Left forelimb (tissue), 1 donor: Measurements from ENCODE around the gene CPNE5.
A peak's percentile ranks its signal among the peaks of the same experiment; 100 is the strongest.

Source experiments
- DNase-seq: peaks from one replicate; pipeline ENCODE4 v3.0.0-alpha.2; 2018; ENCODE audit warnings: low spot score

CPNE5 gene

DNA sequence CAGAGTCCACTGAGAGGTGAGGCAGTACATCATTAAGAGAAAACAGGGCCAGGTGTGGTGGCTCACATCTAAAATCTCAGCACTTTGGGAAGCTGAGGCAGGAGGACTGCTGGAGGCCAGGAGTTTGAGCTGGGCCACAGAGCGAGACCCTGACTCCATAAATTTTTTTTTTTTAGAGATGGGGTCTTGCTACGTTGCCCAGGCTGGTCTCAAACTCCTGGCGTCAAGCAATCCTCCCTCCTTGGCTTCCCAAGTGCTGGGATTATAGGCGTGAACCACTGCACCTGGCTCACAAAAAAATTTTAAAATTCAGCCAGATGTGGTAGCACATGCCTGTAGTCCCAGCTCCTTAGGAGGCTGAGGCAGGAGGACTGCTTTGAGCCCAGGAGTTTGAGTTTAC, 18.1 kb upstream of the CPNE5 start:
- no peak for DNase-seq

DNA sequence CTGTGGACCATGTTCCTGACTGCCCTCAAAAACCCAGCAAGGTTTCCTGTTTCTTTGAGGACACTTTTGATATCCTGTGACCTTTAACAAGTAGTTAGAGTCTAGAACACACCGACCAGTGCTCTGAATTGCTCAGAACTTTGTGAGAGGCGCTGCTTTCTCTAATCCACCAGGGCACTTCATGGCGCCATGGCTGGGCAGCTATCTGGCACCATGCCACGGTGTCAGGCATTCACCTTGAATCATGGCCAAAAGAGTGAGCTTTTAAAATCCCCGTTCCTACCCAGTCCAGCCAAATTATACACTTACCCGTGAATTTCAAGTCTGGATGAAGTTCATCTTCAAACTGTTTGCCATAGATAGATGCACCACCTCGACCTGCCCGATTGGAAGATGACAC, 17.0 kb upstream of the CPNE5 start:
- no peak for DNase-seq

- no peak for DNase-seq
Measured at GRCh38 chr6:36855750-36856149, 16.5 kb upstream of the CPNE5 start.

GRCh38 chr6:36853325-36853724, 14.1 kb upstream of the CPNE5 start:
- DNase-seq, result no peak

DNA sequence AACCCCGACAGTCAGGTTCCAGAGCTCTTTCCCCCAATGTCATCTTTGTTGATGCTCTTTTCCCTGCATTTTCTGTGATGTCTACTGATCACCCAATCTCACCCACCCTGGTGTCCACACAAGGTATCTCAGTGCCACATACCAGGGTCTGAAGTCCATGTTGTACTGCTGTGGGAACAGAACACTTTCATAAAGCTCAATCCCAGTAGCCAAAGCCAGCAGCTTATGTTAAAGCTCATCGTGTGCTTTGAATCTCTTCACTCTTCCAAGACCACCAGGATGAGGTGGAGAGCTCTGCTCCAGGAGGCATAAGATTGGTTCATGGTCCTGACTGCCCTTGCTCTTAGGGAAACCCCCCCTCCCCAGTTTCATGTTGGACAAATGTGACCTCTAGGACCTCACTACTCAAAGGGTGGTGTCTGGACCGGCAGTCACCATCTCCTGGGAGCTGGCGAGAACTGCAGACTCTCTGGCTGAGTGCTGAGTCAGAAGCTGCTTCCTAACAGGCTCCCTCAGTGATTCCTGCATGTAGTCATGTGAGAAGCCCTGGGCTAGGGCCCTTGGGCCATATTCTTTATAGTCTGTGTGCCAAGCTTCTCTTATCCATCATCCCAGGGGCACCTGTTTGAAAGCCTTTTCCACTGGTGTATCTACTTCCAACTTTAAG, 13.4 kb upstream of the CPNE5 start:
- DNase-seq, result no peak

- DNase-seq, result no peak
Measured at GRCh38 chr6:36851626-36852025, 12.4 kb upstream of the CPNE5 start.

DNA sequence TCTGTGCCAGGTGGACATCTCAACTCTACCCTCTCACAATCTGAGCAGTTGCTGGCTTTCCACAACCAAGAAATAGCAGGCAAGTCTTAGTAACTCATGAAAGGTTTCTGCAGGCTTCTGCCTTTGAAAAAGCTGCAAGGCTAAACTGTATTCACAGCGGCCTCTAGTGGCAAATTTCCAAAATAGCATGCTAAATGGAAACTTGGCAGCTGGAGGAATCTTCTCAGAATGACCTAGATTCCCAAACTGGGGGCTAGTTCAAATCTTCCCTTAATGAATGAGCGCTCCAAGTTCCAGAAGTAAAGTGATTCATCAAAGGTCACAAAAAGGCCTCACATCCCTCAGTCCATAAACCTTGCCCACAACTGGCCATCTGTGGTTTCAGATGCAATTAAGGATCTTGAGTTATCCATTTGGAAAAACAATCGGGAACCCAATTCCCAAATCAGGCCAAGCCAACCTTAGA, 11.9 kb upstream of the CPNE5 start:
- no peak for DNase-seq

GRCh38 chr6:36850021-36850420, 10.8 kb upstream of the CPNE5 start:
- DNase-seq, result no peak

DNA sequence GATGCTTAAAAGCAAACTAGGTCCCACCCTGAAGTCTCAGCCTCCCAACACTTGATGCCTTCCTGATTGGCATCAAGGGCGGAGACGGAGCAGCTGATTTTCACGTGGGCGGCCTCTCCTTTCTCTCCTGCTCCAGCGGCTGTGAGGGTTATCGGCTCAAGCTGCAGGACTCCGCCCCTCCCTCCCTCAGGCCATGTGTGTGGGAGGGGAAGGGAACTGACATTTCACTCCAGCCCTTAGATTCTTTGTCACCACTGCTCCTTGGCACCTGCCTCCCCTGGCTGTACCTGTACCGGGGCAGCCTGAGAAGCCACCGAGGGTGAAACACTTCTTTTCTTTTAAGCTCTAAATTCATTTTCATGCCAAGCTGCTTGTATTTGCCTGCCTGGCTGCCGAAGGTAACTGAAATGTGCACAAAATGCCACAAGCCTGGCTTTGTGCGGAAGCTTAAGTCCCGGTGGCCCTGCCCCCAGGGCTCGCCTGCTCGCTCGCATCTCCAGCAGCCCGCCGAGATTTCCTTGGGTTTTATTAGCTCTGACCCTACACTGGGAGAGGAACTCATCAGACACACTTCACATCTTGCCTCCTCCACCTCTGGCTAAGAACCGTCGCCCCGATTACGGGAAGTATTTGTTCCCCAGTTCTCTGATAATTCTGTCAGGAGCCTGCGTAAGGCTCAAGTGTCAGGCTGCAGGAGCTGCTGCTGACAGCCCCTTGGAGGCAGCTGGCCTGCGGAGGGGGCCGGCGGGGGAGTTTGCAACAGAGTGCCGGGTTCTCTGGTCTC, 9.6 kb upstream of the CPNE5 start:
- DNase-seq, result no peak

GRCh38 chr6:36847991-36848390, 8.7 kb upstream of the CPNE5 start:
- DNase-seq, result no peak

- no peak for DNase-seq
Measured at GRCh38 chr6:36847152-36847551, 7.9 kb upstream of the CPNE5 start.

- DNase-seq, result no peak
Measured at GRCh38 chr6:36845233-36845632, 6.0 kb upstream of the CPNE5 start.

GRCh38 chr6:36844232-36845170, 5.3 kb upstream of the CPNE5 start:
- DNase-seq, result no peak

- DNase-seq, result no peak
Measured at GRCh38 chr6:36843170-36843569, 3.9 kb upstream of the CPNE5 start.

DNA sequence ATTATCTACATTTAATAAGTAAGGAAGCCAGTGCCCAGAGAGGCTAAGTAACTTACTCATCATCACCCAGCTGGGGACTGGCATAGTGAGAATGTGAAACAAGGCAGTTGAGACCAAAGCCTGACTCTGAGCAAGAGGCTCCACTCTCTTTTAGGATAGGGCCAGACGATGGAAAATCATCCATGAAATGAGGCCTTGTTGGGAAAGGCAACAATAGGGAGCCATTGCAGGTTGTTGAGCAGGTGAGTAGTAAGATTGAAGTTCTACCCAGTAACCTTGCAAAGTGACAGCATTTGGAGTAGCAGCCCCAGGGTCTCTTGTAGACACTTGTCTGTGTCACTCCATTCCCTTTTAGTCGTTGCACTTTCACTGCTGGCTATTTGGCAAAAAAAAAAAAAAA, 2.5 kb upstream of the CPNE5 start:
- no peak for DNase-seq

- no peak for DNase-seq
Measured at GRCh38 chr6:36840432-36841403, 1.5 kb upstream of the CPNE5 start.

DNA sequence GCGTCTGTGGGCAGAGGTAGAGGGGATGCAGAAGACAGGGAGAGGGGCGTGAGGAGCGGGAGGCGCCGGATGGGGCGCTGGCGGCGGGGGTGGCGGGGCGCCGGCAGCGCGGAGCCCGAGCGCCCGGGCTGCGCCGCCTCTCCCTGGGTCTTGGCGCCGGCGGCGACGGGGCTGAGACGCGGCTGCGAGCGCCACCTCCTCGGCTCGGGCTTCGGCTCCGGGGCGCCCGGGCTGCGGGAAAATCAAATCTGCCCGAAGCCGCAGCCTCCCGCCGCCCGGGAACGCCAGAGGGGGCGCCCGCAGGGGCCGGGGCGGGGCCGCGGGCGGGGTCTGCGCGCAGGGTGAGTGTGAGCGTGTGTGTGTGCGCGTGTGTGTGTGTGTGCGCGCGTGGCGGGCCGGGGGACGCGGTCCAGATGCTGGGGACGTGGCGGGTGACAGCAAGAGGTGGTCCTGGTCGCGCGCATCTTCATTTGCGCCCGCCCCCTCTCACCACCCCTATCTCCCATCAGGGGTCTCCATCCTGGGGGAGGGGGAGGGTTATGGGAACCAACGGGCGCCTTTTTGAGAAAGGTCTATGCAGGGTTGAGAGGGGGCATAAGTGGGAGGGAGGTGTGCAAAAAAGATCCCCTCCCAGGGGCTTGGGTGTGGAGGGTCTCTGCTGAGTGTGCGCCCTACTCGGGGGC, 646 bp upstream of the CPNE5 start:
- peak; percentile 78 for DNase-seq

DNA sequence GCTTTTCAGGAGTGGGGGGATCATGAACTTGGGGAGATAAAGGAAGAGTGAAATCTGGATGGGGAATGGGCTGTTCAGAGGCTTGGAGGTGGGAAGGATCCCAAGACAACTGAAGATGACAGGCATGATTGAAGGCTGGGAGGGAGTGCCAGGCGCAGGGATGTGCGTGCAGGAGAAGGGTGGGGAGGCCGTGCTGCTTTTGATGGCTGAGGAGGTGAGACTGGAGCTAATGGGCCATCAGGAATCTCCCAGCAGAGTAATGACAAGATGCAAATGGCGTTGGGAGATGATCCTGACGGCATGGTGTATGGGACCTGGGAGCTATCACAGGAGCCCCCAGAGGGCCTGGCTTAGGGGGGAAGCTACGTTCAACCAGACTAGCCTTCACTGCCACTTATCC, 1.6 kb downstream of the CPNE5 start:
- no peak for DNase-seq

DNA sequence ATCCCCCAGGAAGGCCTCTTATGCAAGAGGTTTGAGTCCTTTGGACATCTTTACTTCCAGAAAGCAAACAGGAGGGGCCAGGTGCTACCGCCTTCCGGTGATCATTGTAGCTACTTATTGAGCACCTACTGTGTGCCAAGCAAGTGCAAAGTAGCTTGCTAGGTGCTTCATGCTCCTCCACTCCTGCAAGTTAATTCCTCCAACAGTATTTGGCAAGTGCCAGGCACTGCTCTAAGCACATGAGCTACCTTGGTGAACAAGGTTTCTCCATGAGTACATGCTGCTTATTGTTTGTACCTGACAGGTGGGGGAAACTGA, 2.3 kb downstream of the CPNE5 start:
- DNase-seq, result no peak

GRCh38 chr6:36836111-36837021, 2.9 kb downstream of the CPNE5 start:
- no peak for DNase-seq
